HepG2 (cell line): ENCODE measurements around the gene RPL36AL. TPM values are rescaled to one million over a fixed set of nuclear protein-coding genes. Genes with fewer than 3 reads are reported as not detected.
A peak's percentile ranks its signal among the peaks of the same experiment; 100 is the strongest.

Source experiments
- HNF1B ChIP-seq: sonication (generic); formaldehyde crosslinking; IDR thresholded peaks from 2 replicates; pipeline ENCODE4 v1.5.1; 2020; ENCODE audit warnings: mild to moderate bottlenecking, moderate library complexity, missing genetic modification reagents
- NAIF1 ChIP-seq: sonication (generic); formaldehyde crosslinking; IDR thresholded peaks from 2 replicates; pipeline ENCODE4 v1.5.0; 2020; ENCODE audit warnings: mild to moderate bottlenecking, missing genetic modification reagents, borderline replicate concordance
- ZMYM4 ChIP-seq: sonication (generic); formaldehyde crosslinking; IDR thresholded peaks from 2 replicates; pipeline ENCODE4 v1.8.1; 2023; ENCODE audit warnings: mild to moderate bottlenecking, missing genetic modification reagents
- ZNF253 ChIP-seq: sonication (generic); formaldehyde crosslinking; IDR thresholded peaks from 2 replicates; pipeline ENCODE4 v1.8.0; 2022; ENCODE audit warnings: mild to moderate bottlenecking, missing genetic modification reagents, borderline replicate concordance
- ZNF343 ChIP-seq: sonication (generic); formaldehyde crosslinking; IDR thresholded peaks from 2 replicates; pipeline ENCODE4 v1.4.0; 2020; ENCODE audit warnings: mild to moderate bottlenecking, missing genetic modification reagents
- ZNF782 ChIP-seq: sonication (generic); formaldehyde crosslinking; IDR thresholded peaks from 2 replicates; pipeline ENCODE4 v1.4.0; 2020; ENCODE audit warnings: missing genetic modification reagents, mild to moderate bottlenecking, borderline replicate concordance
- polyA plus RNA-seq, 8 experiments: library from polyadenylated mRNA; depleted of rRNA in 3 of 8; stranded (reverse) in 7 of 8; unstranded in 1 of 8; fragments of >200 nt; fragmentation: Illumina TruSeq in 4 of 8; extraction: Trizol in 4 of 8; gene quantifications; 2 replicates each; pipeline versions ENCODE4 v1.2.1 to v1.2.3, GENCODE V29; 2011 to 2016; ENCODE audit warnings: low read depth in 4 of 8, missing spikeins in 1 of 8, mixed read lengths in 1 of 8; ENCODE audit not compliant: insufficient read depth in 1 of 8
- total RNA-seq, 5 experiments: library from RNA; depleted of rRNA; stranded (reverse); fragments of >200 nt; fragmentation: Illumina TruSeq; extraction: Trizol; gene quantifications; 2 replicates each; pipeline ENCODE4 v1.2.3, GENCODE V29; 2016; ENCODE audit warnings: low read depth in 1 of 5
- TF ChIP-seq, protein P1 (sequence below): sonication (generic); formaldehyde crosslinking; IDR thresholded peaks from 2 replicates; pipeline ENCODE4 v1.4.0; 2020; ENCODE audit warnings: low read depth, missing genetic modification reagents
- TF ChIP-seq, protein P2 (sequence below): sonication (generic); IDR thresholded peaks from 2 replicates; pipeline ENCODE4 v1.6.1; 2016; ENCODE audit warnings: low read depth, borderline replicate concordance

RPL36AL gene
- total and polyA plus RNA-seq, 2 of the 13 experiments (the other 11 are each of a cell fraction or from before 2014, with no cell fraction given), result 90.0 to 294 TPM

GRCh38 chr14:49633640-49634546 lies 13.5 kb upstream of the RPL36AL start (continued):
- TF ChIP-seq ZNF782, result peak; percentile 27; the same call in 1 of the 2 replicates
- TF ChIP-seq, protein P1, sequence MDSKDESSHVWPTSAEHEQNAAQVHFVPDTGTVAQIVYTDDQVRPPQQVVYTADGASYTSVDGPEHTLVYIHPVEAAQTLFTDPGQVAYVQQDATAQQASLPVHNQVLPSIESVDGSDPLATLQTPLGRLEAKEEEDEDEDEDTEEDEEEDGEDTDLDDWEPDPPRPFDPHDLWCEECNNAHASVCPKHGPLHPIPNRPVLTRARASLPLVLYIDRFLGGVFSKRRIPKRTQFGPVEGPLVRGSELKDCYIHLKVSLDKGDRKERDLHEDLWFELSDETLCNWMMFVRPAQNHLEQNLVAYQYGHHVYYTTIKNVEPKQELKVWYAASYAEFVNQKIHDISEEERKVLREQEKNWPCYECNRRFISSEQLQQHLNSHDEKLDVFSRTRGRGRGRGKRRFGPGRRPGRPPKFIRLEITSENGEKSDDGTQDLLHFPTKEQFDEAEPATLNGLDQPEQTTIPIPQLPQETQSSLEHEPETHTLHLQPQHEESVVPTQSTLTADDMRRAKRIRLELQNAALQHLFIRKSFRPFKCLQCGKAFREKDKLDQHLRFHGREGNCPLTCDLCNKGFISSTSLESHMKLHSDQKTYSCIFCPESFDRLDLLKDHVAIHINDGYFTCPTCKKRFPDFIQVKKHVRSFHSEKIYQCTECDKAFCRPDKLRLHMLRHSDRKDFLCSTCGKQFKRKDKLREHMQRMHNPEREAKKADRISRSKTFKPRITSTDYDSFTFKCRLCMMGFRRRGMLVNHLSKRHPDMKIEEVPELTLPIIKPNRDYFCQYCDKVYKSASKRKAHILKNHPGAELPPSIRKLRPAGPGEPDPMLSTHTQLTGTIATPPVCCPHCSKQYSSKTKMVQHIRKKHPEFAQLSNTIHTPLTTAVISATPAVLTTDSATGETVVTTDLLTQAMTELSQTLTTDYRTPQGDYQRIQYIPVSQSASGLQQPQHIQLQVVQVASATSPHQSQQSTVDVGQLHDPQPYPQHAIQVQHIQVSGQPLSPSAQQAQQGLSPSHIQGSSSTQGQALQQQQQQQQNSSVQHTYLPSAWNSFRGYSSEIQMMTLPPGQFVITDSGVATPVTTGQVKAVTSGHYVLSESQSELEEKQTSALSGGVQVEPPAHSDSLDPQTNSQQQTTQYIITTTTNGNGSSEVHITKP (CRISPR knock-in tag), result peak; percentile 38; the same call in 1 of the 2 replicates
- peak; percentile 67 for TF ChIP-seq ZMYM4 (CRISPR knock-in tag)
- TF ChIP-seq, protein P2, sequence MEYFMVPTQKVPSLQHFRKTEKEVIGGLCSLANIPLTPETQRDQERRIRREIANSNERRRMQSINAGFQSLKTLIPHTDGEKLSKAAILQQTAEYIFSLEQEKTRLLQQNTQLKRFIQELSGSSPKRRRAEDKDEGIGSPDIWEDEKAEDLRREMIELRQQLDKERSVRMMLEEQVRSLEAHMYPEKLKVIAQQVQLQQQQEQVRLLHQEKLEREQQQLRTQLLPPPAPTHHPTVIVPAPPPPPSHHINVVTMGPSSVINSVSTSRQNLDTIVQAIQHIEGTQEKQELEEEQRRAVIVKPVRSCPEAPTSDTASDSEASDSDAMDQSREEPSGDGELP, result peak; percentile 48; the same call in 1 of the 2 replicates
- TF ChIP-seq NAIF1 (CRISPR knock-in tag), result peak; percentile 95
- TF ChIP-seq ZNF253 (CRISPR knock-in tag), result peak; percentile 86; the same call in 1 of the 2 replicates
- no peak; the same call in 1 of the 2 replicates for TF ChIP-seq ZNF343
- TF ChIP-seq HNF1B (CRISPR knock-in tag), result no peak; the same call in 1 of the 2 replicates
